Stimulated activated naive B cell treated with anti-CD40 and anti-IgM and Interleukin-4, amounts not matched to agents 10 μg/mL and 1 μg/mL and 100 μg/mL, for 72 hours (primary cell): ENCODE data around the gene NKIRAS2.
"Not testable (repeated sequence)": the region's sequence is repeated elsewhere in the genome, so short reads cannot be mapped to it uniquely, and the experiment has no call there.

Source experiments
- ATAC-seq, 2 donors: fragments of 150-1000 bp; cut with Tn5 transposase; replicated peaks; 2 replicates each; pipeline ENCODE4 v1.10.0; 2021; ENCODE audit warnings: moderate library complexity in 1 of 2
- DNase-seq: peaks from one replicate; pipeline ENCODE4 v3.0.0; 2021
- H3K27ac Mint-ChIP-seq: one replicate; pipeline ENCODE4 v1.8.0; 2022; ENCODE audit warnings: mild to moderate bottlenecking, mixed read lengths
- H3K27me3 Mint-ChIP-seq, 2 donors: one replicate each; pipeline ENCODE4 v1.8.0; 2022; ENCODE audit warnings: mixed read lengths in 2 of 2
- H3K36me3 Mint-ChIP-seq, 2 donors: one replicate each; pipeline ENCODE4 v1.8.0; 2022; ENCODE audit warnings: mixed read lengths in 2 of 2, mild to moderate bottlenecking in 1 of 2
- H3K4me1 Mint-ChIP-seq, 2 donors: one replicate each; pipeline ENCODE4 v1.8.0; 2022; ENCODE audit warnings: mixed read lengths in 2 of 2, mild to moderate bottlenecking in 1 of 2
- H3K4me3 Mint-ChIP-seq, 2 donors: one replicate each; pipeline ENCODE4 v1.8.0; 2022; ENCODE audit warnings: mild to moderate bottlenecking in 2 of 2, mixed read lengths in 2 of 2, moderate library complexity in 1 of 2
- H3K9me3 Mint-ChIP-seq, 2 donors: one replicate each; pipeline ENCODE4 v1.8.0; 2022; ENCODE audit warnings: mixed read lengths in 2 of 2, mild to moderate bottlenecking in 1 of 2

Gene NKIRAS2

DNA sequence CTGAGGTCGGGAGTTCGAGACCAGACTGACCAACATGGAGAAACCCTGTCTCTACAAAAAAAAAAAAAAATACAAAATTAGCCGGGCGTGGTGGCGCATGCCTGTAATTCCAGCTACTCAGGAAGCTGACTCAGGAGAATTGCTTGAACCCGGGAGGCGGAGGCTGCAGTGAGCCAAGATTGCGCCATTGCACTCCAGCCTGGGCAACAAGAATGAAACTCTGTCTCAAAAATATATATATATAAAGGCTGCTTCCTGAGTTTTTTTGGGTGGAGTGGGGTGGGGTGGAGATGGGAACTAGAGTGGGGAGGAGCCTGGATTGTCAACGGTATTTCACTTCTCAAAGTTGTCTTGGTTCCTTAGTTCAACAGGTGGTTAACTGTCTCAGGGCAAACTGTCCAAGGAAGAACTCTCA, 9.6 kb upstream of the NKIRAS2 start:
- H3K4me3 Mint-ChIP-seq, H3K27me3 Mint-ChIP-seq, DNase-seq, H3K9me3 Mint-ChIP-seq, ATAC-seq, H3K27ac Mint-ChIP-seq: not testable (repeated sequence)
- H3K4me1 Mint-ChIP-seq: peaks cover 23 to 65% of the 10 kb centered on the region in 2 donors
- H3K36me3 Mint-ChIP-seq: peaks cover 21 to 27% of the 10 kb centered on the region in 2 donors

DNA sequence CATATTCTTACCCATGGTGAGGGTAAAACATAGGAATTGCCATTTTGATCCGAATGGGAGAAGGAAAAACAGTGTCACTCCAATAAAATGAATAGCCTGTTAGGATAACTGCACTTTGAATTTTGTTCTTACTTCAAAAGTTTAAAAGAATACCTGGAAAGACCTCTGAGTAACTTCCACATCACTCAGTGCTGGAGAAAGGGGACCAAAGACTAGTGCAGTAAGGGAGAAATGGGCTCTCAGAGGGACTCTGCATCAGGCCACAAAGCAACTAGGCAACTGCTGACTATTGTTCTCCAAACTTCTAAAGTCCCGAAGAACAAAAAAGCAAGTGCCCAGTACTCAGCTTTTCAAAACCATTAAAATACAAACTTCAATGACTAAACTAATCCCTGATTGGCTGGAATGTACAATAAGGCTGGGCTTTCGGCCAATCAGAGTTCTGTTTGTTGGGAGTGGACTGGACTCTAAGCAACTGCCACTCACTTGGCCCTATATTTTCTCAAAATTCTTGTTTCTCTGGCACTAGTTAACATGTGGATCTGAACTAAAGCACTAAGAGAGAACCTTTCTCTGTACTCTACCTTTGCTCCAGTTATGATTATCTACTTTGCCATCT, 8.9 kb upstream of the NKIRAS2 start:
- Mint-ChIP-seq H3K9me3 (no peaks in the 10 kb centered on the region), H3K4me1 (peaks cover 23 to 68% of the 10 kb centered on the region in 2 donors), H3K27ac (peak overlapping the region; percentile 53), H3K4me3 (no peak overlapping the region), H3K27me3 (no peaks in the 10 kb centered on the region), H3K36me3 (peaks cover 20 to 28% of the 10 kb centered on the region in 2 donors)
- no peak for DNase-seq
- ATAC-seq: no peak

DNA sequence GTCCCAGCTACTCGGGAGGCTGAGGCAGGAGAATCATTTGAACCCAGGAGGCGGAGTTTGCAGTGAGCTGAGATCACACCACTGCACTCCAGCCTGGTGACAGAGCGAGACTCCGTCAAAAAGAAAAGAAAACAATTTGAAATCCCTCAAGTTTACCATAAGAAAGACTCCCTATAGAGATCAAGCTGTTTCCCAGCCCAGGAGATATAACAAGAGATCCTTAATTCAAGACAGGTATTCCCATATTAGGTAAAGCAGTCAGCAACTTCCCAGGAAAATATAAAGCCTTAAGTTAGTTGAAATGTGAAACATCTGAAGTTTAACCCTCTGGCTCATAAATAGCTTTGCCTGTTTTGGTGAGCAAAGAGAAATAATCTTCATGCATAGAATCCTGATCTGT, 7.5 kb upstream of the NKIRAS2 start:
- not testable (repeated sequence) for H3K4me3 Mint-ChIP-seq, ATAC-seq, H3K27ac Mint-ChIP-seq, H3K27me3 Mint-ChIP-seq, H3K9me3 Mint-ChIP-seq, DNase-seq
- Mint-ChIP-seq H3K36me3 (peaks cover 25 to 34% of the 10 kb centered on the region in 2 donors), H3K4me1 (peaks cover 23 to 73% of the 10 kb centered on the region in 2 donors)

DNA sequence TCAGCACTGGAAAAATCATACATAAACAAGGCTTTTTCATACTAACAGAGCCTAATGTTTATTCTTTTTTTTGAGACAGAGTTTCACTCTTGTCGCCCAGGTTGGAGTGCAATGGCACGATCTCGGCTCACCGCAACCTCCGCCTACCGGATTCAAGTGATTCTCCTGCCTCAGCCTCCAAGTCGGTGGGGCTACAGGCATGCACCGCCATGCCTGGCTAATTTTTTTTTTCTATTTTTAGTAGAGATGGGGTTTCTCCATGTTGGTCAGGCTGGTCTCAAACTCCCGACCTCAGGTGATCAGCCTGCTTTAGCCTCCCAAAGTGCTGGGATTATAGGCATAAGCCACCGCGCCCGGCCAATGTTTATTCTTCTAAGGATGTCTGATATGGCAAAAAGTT, 6.2 kb upstream of the NKIRAS2 start:
- peaks cover 30 to 85% of the 10 kb centered on the region in 2 donors for H3K4me1 Mint-ChIP-seq
- not testable (repeated sequence) for H3K27ac Mint-ChIP-seq, ATAC-seq

DNA sequence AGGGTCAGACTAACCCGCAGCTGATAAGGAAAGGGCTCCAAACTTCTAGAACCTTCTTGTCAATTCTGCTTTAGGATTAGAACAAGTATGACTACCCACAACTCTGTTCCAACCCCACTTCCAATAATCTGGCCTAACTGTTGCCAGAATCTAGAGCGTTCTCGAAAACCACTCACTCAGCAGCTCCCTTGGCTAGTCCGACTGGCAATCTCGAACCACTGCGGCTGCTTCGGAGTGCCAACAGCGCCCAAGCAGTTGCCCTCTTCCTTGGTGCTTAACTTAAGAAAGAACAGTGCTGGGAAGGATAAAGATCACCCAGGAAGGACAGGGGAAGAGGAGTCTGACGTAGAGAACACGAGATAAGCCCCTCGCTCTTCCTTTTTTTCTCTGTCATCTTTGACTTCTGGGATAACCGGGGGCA, 3.5 kb upstream of the NKIRAS2 start:
- peaks cover 3% of the 10 kb centered on the region in 2 donors for H3K9me3 Mint-ChIP-seq
- H3K36me3 Mint-ChIP-seq: peaks cover 21 to 27% of the 10 kb centered on the region in 2 donors
- H3K4me3 Mint-ChIP-seq: peak overlapping the region; percentile 94 to 100
- H3K27me3 Mint-ChIP-seq: no peaks in the 10 kb centered on the region
- ATAC-seq: no peak
- no peak for DNase-seq
- peak overlapping the region; percentile 100 for H3K27ac Mint-ChIP-seq
- H3K4me1 Mint-ChIP-seq: peaks cover 32 to 79% of the 10 kb centered on the region in 2 donors

More for the DNA sequence above, 6.2 kb upstream of the NKIRAS2 start:
- H3K36me3 Mint-ChIP-seq: peaks cover 25 to 34% of the 10 kb centered on the region in 2 donors
- not testable (repeated sequence) for H3K4me3 Mint-ChIP-seq, H3K9me3 Mint-ChIP-seq, DNase-seq, H3K27me3 Mint-ChIP-seq

DNA sequence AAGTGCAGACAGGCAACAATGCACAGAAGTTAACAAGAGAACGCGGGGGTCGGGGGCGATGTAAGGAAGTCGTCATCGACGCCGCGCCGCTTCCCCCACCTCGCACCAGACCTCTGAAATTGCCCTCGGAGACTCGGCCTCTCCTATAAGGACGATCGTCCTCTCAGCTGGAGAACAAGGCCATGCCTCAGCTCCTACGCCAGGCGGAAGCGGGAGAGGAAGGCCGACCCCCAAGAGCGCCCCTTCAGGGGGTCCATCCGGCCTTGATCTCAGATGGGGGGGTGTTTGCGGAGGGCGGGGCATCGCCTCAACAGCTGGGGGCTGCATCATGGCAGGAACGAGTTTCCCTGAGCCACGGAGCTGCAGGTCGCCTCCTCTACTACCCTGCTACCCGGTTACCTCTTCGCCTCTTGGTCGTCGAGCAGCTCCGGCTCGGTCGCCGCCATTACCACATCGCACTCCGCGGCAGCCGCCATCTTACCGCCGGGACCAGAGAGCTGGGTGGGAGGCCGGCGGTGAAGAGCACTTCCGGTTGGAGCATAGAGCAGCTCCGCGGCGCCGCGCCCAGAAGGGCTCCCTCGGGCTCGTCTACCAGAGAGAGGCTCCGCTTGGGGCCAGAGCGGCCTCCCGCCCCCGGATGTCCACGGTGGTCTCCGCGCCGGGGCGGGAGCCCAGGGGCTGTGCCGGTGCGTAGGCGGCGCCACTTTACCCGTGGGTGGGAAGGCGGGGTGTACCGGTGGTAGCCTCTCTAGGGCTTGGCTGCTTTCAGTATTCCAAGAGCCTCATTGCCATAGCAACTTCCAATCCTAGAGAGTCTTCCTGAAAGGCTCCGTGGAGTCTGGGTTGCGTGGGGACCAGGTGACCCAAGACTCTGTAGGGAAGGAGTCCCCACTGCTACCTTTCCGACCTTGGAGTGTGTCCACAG, 2.7 kb upstream of the NKIRAS2 start, which contains the start of gene DNAJC7:
Gene DNAJC7 (minus strand): TSS at position 499 of the 925 bp plus-strand sequence. CDS start 23 bp downstream, at position 476.
- peak; percentile 93 to 94 for ATAC-seq
- no peaks in the 10 kb centered on the region for H3K27me3 Mint-ChIP-seq
- H3K4me3 Mint-ChIP-seq: peak within 1 kb of the TSS; percentile 94 to 100
- peaks cover 3% of the 10 kb centered on the region in 2 donors for H3K9me3 Mint-ChIP-seq
- peak within 1 kb of the TSS; percentile 100 for H3K27ac Mint-ChIP-seq
- H3K4me1 Mint-ChIP-seq: peaks cover 32 to 76% of the 10 kb centered on the region in 2 donors
- H3K36me3 Mint-ChIP-seq: peaks cover 17 to 29% of the 10 kb centered on the region in 2 donors
- DNase-seq: peak; percentile 87

DNA sequence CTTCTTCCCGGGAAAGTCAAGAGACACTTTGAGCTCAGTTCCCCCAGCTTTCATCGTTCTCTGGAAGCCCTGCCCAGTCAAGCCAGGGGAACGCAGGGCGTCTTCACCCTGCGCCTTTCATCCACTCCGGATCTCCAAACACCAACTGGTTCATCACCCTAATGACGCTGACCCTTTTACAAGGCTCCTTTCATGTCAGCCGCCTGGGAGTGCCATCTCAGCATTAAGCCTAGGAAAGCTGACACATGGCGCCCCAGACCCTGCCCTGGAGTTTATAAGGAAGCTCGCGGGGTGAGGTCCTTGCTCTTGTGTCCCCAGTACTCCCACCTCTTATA, 2.1 kb upstream of the NKIRAS2 start:
- peak overlapping the region; percentile 94 to 100 for H3K4me3 Mint-ChIP-seq
- H3K9me3 Mint-ChIP-seq: peaks cover 3% of the 10 kb centered on the region in 2 donors

DNA sequence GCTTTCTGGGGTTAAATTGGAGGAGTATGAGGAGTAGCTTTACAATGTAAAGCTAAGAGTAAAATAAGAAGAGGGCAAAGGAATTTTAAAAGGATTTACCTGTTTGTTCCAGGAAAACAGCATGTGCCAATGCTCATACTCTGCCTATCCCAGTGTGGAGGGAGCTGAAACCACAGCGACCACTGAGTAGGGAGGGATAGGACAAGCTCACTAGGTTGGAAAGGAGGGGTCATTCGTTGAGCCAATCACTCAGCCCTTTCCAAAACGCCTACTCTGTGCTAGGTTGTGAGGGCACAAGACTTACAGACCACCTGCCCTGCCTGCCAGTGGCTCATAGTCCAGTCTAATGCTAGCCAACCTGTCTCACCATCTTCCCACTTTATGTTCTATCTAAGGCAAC, 1.6 kb upstream of the NKIRAS2 start:
- no peak for ATAC-seq
- H3K4me3 Mint-ChIP-seq: peak overlapping the region; percentile 94 to 100
- H3K9me3 Mint-ChIP-seq: peaks cover 3% of the 10 kb centered on the region in 2 donors
- peak overlapping the region; percentile 100 for H3K27ac Mint-ChIP-seq
- H3K27me3 Mint-ChIP-seq: no peaks in the 10 kb centered on the region
- DNase-seq: no peak
- peaks cover 22 to 31% of the 10 kb centered on the region in 2 donors for H3K36me3 Mint-ChIP-seq
- peaks cover 31 to 76% of the 10 kb centered on the region in 2 donors for H3K4me1 Mint-ChIP-seq

More for the DNA sequence above, 2.1 kb upstream of the NKIRAS2 start:
- Mint-ChIP-seq H3K27ac (peak overlapping the region; percentile 100), H3K27me3 (no peaks in the 10 kb centered on the region), H3K36me3 (peaks cover 21 to 32% of the 10 kb centered on the region in 2 donors), H3K4me1 (peaks cover 34 to 77% of the 10 kb centered on the region in 2 donors)
- ATAC-seq (peak; percentile 27 to 32), DNase-seq (no peak)

DNA sequence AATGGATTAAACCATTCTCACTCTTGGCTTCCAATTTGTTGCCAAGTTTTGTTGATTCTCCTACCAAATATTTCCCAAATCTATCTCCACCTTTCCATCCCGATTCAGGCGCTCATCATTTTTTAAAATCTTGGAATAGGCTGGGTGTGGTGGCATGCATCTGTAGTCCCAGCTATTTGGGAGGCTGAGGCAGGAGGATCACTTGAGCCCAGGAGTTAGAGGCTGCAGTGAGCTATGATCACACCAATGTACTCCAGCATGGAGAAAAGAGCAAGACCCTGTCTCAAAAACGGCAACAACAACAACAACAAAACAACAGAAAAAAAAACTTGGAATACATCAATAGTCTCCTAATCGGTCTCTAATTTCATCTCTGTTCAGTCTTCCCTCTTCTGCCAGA, 902 bp upstream of the NKIRAS2 start:
- Mint-ChIP-seq H3K4me1 (peaks cover 33 to 76% of the 10 kb centered on the region in 2 donors), H3K36me3 (peaks cover 27 to 37% of the 10 kb centered on the region in 2 donors), H3K27me3 (no peaks in the 10 kb centered on the region), H3K27ac (peak overlapping the region; percentile 20), H3K4me3 (peak overlapping the region; percentile 94 to 100), H3K9me3 (peaks cover 3% of the 10 kb centered on the region in 2 donors)
- DNase-seq (no peak), ATAC-seq (no peak)

DNA sequence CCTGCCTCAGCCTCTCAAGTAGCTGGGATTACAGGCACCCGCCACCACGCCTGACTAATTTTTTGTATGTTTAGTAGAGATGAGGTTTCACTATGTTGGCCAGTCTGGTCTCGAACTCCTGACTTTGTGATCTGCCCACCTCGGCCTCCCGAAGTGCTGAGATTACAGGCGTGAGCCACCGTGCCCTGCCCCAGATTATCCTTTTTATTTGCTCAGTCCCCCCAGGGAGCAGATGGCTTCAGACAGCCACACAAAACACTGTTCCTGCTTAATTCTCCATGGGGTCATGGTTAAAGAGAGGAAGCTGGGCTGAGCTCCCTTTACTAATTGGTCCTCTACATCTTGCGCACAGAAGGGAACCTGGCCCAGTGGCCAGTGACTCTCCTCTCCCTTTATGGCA, 955 bp downstream of the NKIRAS2 start:
- H3K36me3 Mint-ChIP-seq: peaks cover 36 to 47% of the 10 kb centered on the region in 2 donors
- peaks cover 41 to 79% of the 10 kb centered on the region in 2 donors for H3K4me1 Mint-ChIP-seq
- H3K4me3 Mint-ChIP-seq: peak overlapping the region; percentile 87 to 91
- not testable (repeated sequence) for H3K9me3 Mint-ChIP-seq, DNase-seq, ATAC-seq, H3K27me3 Mint-ChIP-seq
- H3K27ac Mint-ChIP-seq: peak overlapping the region; percentile 90

DNA sequence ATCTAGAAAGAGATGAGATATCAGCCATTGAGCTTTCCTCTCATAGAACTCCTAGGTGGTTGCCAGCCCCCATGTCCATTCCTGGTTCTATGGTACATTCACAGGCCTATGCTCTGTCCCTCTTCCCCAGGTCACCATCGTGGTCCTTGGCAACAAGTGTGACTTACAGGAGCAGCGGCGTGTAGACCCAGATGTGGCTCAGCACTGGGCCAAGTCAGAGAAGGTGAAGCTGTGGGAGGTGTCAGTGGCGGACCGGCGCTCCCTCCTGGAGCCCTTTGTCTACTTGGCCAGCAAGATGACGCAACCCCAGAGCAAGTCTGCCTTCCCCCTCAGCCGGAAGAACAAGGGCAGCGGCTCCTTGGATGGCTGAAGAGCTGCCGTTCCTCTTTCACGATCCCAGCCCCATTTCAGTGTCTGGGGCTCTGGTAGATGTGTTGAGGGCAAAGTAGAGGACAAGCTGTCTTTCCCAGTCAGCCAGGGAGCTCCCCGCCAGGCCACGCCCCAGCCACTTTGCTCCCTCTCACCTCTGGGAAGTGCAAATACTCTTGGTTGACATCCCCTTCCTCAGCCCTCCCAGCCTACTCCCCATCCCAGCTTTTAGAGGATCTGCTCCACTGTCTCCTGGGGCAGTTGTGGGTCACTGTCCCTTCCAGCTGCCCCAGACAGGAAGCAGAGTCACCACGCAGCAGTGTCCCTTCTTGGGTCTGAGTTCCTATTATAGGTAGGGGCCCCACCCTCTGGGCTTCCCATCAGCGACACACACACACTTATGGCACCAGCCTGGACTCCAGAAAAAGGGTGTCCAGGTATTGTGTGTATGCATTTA, 3.8 kb downstream of the NKIRAS2 start:
- H3K36me3 Mint-ChIP-seq: peaks cover 37 to 52% of the 10 kb centered on the region in 2 donors
- ATAC-seq: no peak
- H3K4me3 Mint-ChIP-seq: no peak overlapping the region
- peaks cover 1 to 3% of the 10 kb centered on the region in 2 donors for H3K9me3 Mint-ChIP-seq
- H3K4me1 Mint-ChIP-seq: peaks cover 35 to 61% of the 10 kb centered on the region in 2 donors
- H3K27me3 Mint-ChIP-seq: peaks cover 0 to 12% of the 10 kb centered on the region in 2 donors
- H3K27ac Mint-ChIP-seq: peak overlapping the region; percentile 90
- no peak for DNase-seq

DNA sequence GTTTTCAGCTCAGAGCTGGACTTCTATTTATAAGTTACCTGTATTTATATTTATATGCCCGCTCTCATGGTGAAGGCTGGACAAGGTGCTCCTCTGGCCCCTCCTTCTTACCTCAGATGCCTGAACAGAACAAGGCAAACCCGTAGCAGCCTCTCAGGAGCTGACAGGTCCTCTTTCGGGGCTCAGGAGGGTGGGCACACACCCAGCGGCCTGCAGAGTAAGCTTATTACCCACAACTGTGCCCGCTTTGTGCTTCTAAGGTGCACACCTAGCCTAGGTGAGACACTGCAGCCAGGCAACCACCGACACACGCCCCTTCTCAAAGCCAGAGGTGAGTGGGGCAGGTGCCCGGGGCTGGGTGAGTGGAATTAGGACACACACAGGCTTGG, 5.3 kb downstream of the NKIRAS2 start:
- ATAC-seq: no peak
- H3K4me1 Mint-ChIP-seq: peaks cover 27 to 50% of the 10 kb centered on the region in 2 donors

DNA sequence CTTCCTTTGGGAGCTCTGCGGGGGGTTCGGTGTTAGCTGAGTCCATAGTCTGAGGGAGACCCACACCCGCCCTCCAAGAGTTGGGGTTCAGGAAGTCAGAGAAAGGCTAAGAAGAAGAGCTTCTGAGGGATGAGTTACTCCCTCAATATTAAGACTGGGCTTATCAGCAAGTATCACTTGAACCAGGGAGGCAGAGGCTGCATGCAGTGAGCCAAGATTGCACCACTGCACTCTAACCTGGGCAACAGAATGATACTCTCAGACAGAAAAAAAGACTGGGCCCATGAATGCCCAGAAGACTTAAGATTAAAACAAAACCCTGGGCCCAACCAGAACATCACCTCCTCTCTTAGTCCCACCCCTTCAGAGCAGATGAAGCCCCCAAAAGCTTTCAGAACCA, 6.0 kb downstream of the NKIRAS2 start:
- Mint-ChIP-seq H3K27ac (peak overlapping the region; percentile 47), H3K36me3 (peaks cover 34 to 50% of the 10 kb centered on the region in 2 donors), H3K27me3 (peaks cover 0 to 14% of the 10 kb centered on the region in 2 donors), H3K9me3 (no peaks in the 10 kb centered on the region), H3K4me1 (peaks cover 27 to 47% of the 10 kb centered on the region in 2 donors), H3K4me3 (no peak overlapping the region)
- DNase-seq: no peak
- ATAC-seq: no peak

More for the DNA sequence above, 5.3 kb downstream of the NKIRAS2 start:
- H3K9me3 Mint-ChIP-seq: no peaks in the 10 kb centered on the region
- DNase-seq: no peak
- peak overlapping the region; percentile 62 to 63 for H3K4me3 Mint-ChIP-seq
- peak overlapping the region; percentile 90 for H3K27ac Mint-ChIP-seq
- H3K27me3 Mint-ChIP-seq: peaks cover 0 to 14% of the 10 kb centered on the region in 2 donors
- H3K36me3 Mint-ChIP-seq: peaks cover 34 to 50% of the 10 kb centered on the region in 2 donors
